SU-DHL-6 (cell line): ENCODE measurements around the gene CD101.

ENCODE experiments used
- CTCF ChIP-seq: fragments of 200-600 bp; sonication (generic); IDR thresholded peaks from one replicate; pipeline ENCODE4 v1.5.1; 2017; ENCODE audit warnings: antibody characterized with exemption, mild to moderate bottlenecking, low read length, moderate library complexity; ENCODE audit not compliant: insufficient read depth, poor library complexity, severe bottlenecking
- EZH2phosphoT487 ChIP-seq: fragments of 200-600 bp; sonication (generic), shearing (Covaris generic); conservative IDR thresholded peaks from 2 replicates; pipeline ENCODE4 v1.6.1; 2018; ENCODE audit warnings: mild to moderate bottlenecking, antibody characterized with exemption, low read length, moderate library complexity, mixed read lengths

GRCh38 chr1:117022114-117022513 is 20.6 kb downstream of the CD101 start:
- TF ChIP-seq CTCF (no peak), EZH2phosphoT487 (no peak)
